ENCODE results near the gene LDLRAD3.

LDLRAD3 gene

DNA sequence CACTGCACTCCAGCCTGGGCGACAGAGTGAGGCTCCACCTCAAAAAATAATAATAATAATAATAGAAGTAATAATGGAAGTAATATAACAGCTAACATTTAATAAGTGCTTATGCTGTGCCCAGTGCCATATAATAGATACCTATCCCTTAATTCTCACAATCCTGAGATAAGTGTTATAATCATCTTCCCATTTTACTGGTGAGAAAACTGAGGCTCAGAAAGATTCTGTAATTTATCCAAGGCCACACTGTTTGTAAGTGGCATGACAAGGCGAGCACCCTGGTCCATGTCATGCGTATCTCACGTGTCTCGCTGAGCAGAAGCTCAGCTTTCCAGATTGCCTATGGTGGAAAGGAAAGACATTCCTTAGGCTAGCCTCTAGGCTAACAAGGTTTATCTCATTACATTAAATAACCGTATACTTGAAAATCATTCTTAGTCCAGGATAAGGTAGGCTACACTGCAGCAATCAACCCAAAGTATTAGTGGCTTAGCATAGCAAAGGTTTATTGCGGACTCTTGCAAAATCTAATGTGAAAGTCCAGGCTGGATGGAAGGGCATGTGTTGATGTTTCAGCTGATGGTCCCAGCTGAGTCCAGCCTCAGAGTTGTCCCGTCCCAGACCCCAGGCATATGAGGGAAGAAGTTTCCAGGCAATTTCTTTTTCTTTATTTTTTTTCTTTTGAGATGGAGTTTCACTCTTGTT lies 15.0 kb upstream of the LDLRAD3 start:
- DNase-seq: no peak

DNA sequence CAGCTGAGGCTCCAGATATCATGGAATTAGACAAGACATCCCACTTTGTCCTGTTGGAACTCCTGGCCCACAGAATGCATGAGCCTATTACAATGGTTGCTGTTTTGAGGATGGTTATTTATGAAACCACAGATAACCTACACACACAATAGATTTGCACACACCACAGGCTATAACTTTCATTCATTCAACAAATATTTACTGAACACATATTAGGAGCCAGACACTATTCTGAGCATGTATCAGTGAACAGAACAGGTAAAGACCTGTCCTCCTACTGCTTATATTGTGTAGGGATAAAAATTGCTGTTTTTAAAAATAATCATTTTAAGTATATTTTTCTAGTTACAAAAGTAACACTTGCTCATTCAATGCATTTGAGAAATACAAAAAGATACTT lies 13.4 kb upstream of the LDLRAD3 start:
- DNase-seq: no peak

DNA sequence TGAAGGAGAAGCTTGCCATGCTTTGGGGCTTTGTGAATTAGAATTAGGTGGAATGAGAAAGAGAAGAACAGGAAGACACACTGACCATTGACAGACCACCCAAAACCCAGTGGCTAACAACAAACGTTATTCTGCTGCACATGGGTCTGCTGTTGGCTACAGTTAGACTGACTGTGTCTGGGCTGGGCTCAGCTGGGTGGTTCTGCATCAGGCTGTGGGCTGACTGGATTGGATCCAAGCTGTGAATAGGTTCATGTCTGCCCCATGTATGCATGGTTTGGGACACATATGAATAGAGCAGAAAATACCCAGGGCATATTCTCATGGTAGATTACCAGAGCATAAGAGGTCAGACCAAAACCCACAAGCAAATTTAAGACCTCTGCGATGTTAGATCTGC lies 11.7 kb upstream of the LDLRAD3 start:
- no peak for DNase-seq

- no peak for DNase-seq
Observed at GRCh38 chr11:35932681-35933319, 11.1 kb upstream of the LDLRAD3 start.

DNA sequence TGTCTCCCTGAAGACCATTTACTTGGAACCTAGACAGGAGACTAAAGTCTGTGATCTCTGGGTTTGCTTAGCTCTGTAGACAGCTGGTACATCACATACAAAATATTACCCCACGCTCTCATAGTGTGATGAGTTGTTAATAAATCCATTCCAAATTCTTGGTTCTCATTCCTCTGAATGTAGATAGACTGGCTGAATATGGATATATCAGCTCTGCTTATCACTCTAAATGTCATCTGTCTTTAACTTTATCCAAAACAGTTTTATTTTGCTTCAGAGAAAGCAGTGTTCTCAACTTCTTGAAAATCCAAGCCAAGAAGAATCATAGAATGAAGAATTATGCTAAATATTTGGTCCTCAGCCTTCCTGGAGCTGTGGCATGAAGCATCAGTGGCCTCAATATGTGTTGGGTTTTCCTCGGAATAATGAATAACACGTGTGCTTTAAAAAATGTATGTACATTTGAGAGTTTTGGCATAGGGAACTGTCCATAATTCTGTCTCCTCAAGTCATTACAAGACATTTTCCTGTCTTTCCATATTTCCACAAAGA lies 10.5 kb upstream of the LDLRAD3 start:
- DNase-seq: no peak

- no peak for DNase-seq
Observed at GRCh38 chr11:35934271-35934670, 9.6 kb upstream of the LDLRAD3 start.

DNA sequence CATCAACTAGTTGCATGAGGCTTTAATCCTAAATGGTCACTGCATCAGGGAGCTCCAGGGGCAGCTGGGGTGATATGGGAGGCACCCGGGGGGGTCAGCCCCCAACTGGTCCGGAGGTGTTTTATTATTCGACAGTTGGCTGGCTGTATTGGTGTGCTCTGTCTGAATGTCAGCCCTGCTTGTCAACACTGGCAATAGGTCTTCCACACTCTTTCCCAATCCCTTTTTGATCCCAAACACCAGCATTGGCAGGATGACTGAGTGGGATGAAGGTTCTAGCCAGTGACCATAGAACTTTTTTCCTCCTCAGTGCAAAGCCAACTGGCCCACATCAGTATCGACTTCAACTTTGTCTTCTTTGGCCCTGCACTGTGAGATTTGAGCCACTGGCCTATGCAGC lies 8.9 kb upstream of the LDLRAD3 start:
- no peak for DNase-seq

DNA sequence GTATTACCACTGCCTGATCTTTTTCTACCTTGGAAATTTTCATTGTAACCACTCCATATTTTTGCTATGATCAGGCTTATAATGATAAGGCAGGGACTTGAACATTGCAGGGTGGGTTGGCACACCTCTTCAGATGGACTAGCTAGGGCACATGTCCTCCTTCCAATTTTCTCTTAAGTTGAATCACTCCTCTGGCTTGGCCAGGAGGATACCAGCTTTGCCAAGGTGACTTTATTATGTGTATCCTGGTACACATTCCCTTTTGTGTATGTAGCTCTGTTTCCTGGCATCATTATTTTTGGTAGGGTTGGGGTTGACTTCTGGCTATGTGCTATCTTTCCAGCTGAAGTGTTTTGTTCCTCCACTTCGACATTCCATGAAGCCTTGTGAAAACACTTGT lies 8.5 kb upstream of the LDLRAD3 start:
- no peak for DNase-seq

- DNase-seq: no peak
Observed at GRCh38 chr11:35937111-35937510, 6.8 kb upstream of the LDLRAD3 start.

DNA sequence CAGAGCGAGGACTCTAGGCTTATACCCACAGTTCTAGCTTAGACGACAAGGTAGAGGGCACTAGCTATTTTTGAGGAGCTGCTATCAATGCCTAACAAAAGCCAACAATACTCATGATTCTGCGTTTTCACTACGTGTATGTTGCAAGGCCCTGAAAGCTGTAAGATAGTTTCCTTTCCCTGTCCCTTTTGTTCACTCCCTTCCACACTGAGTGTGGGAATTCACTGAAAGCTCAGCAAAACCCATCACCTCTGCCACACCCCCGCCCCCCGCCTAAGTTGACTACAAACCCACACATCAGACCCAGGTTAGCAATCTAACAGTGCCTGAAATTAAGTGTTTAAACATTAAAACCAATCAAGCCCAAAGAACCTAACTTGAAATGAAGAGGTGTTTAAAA lies 6.2 kb upstream of the LDLRAD3 start:
- no peak for DNase-seq

- DNase-seq: no peak
Observed at GRCh38 chr11:35938231-35938630, 5.6 kb upstream of the LDLRAD3 start.

- no peak for DNase-seq
Observed at GRCh38 chr11:35943309-35943708, 553 bp upstream of the LDLRAD3 start.

- no peak for DNase-seq
Observed at GRCh38 chr11:35944503-35945136, 758 bp downstream of the LDLRAD3 start.

DNA sequence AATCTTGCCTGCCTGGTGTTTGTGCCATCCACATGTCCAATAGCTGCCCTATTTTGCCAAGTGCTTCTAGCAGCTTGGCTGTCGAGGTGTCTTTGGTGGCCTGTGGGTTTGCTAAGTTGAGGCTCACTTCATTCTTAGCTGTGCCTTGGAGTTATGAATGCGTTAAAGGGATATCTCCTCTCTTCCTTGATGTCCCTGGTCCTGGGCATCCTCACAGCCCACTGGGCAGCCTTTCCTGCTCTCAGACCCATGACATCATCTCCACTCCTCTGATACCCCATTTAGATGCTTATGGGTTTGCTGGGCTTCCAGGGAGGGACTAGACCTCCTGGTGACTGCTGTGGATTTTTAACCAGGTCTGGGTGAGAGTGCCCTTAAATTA lies 1.3 kb downstream of the LDLRAD3 start:
- DNase-seq: no peak

DNA sequence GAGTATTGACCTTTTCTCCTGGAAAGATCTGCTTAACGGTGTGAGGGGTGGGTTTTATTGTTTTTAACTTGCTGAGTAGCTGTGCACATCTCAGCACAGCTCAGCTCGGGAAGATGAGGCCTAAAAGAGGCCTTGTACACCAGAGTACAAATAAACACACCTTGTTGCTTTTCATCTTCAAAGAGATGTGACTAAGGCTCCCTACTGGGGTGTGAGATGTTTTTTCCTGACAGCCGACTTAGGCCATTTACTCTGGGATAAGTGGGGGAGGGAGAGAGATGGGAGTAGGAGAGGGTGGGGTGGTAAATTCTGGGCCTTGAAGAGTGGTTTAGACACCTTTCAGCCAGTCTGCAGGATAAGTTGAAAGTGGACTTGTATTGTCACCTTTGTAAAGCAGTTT lies 2.9 kb downstream of the LDLRAD3 start:
- DNase-seq: no peak

DNA sequence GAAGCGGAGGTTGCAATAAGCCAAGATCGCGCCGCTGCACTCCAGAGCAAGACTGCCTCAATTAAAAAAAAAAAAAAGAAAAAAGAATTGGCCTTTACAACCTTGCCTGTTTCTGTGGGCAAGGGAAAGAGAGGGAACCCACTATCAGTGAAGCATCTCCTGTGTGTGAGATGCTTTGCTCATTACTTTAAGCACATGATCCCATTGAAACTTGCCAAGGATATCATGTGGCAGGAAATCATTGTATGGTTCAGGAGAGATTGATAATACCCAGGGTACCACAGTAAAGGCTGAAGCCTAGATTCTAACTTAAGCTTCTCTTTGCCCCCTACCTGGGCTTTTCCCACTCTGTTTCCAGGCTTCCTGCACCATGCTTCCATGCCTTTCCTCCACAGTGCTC lies 3.6 kb downstream of the LDLRAD3 start:
- no peak for DNase-seq

GRCh38 chr11:35949242-35949641 lies 5.4 kb downstream of the LDLRAD3 start:
- no peak for DNase-seq

- no peak for DNase-seq
Observed at GRCh38 chr11:35950082-35950481, 6.2 kb downstream of the LDLRAD3 start.

- no peak for DNase-seq
Observed at GRCh38 chr11:35951680-35952079, 7.8 kb downstream of the LDLRAD3 start.

- DNase-seq: no peak
Observed at GRCh38 chr11:35953081-35953760, 9.4 kb downstream of the LDLRAD3 start.

GRCh38 chr11:35954205-35954604 lies 10.3 kb downstream of the LDLRAD3 start:
- DNase-seq: no peak

DNA sequence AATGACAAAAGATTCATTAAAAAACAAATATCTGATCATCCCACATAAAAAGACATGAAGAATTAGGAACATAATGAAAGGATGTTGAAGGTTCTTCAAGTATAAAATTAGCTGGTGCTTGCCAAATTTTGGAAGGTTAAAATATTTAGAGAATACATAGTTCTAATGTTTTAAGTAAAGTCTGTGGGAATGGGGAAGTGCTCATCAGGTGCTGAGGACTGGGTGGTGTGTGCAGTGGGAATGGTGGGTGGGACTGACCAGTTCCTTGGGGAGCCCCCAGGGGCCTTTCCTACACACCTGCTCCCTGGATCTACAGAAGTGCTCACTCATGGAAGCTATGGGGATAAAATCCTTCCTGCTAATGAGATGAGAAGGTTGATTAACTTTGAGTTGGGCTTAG lies 11.8 kb downstream of the LDLRAD3 start:
- DNase-seq: no peak

DNA sequence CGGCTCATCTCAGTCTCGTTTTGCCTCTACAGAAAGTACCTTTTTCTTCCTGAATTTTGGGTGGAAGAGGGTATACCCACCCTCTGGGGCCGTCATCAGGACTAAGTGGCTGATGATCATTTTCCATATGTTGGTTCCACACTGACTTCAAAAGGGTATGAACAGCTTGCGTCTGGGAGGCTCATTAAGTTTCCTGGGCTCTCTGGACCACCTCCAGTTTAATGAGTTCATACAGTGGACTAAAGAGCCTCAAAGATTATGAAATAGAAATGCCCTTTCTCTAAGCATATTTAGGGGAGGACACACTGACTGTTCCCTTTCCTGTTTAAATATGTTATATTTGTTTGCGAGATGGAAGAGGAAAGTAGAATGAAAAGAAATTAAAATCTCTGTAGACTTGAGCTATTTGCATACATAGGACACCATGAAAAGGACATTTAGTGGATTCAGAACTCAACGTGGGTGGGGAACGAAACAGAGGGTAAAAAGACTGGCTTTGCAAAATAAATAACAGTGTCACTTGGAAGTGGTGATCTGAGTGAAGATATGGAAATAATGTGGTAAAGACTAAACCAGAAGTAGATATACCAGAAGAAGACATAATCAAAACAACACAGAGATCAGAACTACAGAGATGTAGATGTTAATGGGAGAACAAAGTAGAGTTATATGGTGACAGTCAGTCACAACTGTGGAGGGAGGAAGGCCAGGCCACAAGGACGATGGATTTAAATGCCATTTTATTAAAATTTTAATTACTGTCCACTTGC lies 18.7 kb downstream of the LDLRAD3 start:
- no peak for DNase-seq
